HepG2 (cell line): Measurements from ENCODE around the gene PRKCSH.

Source experiments
- CBFB ChIP-seq: sonication (generic); formaldehyde crosslinking; IDR thresholded peaks from 2 replicates; pipeline ENCODE4 v1.4.0; 2020; ENCODE audit warnings: missing genetic modification reagents
- CCAR2 ChIP-seq: fragments of 200-400 bp; formaldehyde crosslinking; optimal IDR thresholded peaks from 2 replicates; pipeline ENCODE3; 2018; ENCODE audit warnings: low read depth, mild to moderate bottlenecking, low read length, moderate library complexity
- EP300 ChIP-seq, 3 experiments: sonication (generic) in 1 of 3; formaldehyde crosslinking in 1 of 3; IDR thresholded peaks; 2 replicates each; pipeline versions ENCODE4 v1.5.1 to v1.6.1; 2011 to 2020; ENCODE audit warnings: low read depth in 2 of 3, low read length in 2 of 3, borderline replicate concordance in 1 of 3, improper control_type of control experiment in 1 of 3, mild to moderate bottlenecking in 1 of 3, missing genetic modification reagents in 1 of 3, moderate library complexity in 1 of 3
- FOSL2 ChIP-seq: sonication (generic); formaldehyde crosslinking; IDR thresholded peaks from 2 replicates; pipeline ENCODE4 v1.4.0; 2020; ENCODE audit warnings: missing genetic modification reagents
- JUND ChIP-seq: sonication (generic); formaldehyde crosslinking; IDR thresholded peaks from 2 replicates; pipeline ENCODE4 v1.8.0; 2022; ENCODE audit warnings: mild to moderate bottlenecking, missing genetic modification reagents
- POLR2A ChIP-seq, 2 experiments: IDR thresholded peaks; 2 replicates each; pipeline ENCODE4 v1.6.1; 2011; ENCODE audit warnings: low read depth in 2 of 2, low read length in 2 of 2, mild to moderate bottlenecking in 1 of 2, moderate library complexity in 1 of 2; ENCODE audit not compliant: insufficient read depth in 1 of 2
- POLR2AphosphoS5 ChIP-seq: IDR thresholded peaks from 2 replicates; pipeline ENCODE4 v1.6.1; 2012; ENCODE audit warnings: low read depth, low read length
- SRSF9 ChIP-seq: fragments of 200-400 bp; formaldehyde crosslinking; IDR thresholded peaks from 2 replicates; pipeline ENCODE4 v1.6.1; 2018; ENCODE audit warnings: borderline replicate concordance, mild to moderate bottlenecking, low read depth, low read length; ENCODE audit not compliant: insufficient read depth, poor library complexity, severe bottlenecking
- ZBTB38 ChIP-seq: sonication (generic); formaldehyde crosslinking; IDR thresholded peaks from 2 replicates; pipeline ENCODE4 v1.5.1; 2020; ENCODE audit warnings: mild to moderate bottlenecking, missing genetic modification reagents
- ZNF121 ChIP-seq: sonication (generic); formaldehyde crosslinking; IDR thresholded peaks from 2 replicates; pipeline ENCODE4 v1.5.0; 2020; ENCODE audit warnings: mild to moderate bottlenecking, missing genetic modification reagents
- ZNF7 ChIP-seq: IDR thresholded peaks from 2 replicates; pipeline ENCODE4 v1.6.1; 2016; ENCODE audit warnings: missing biosample characterization, missing genetic modification reagents
- ZNF773 ChIP-seq: sonication (generic); formaldehyde crosslinking; IDR thresholded peaks from 2 replicates; pipeline ENCODE4 v1.4.0; 2020; ENCODE audit warnings: missing genetic modification reagents, borderline replicate concordance
- TF ChIP-seq, protein P1 (sequence below): sonication (generic); formaldehyde crosslinking; IDR thresholded peaks from 2 replicates; pipeline ENCODE4 v1.4.0; 2020; ENCODE audit warnings: missing genetic modification reagents, mild to moderate bottlenecking, borderline replicate concordance
- TF ChIP-seq, protein P2 (sequence below): sonication (generic); formaldehyde crosslinking; IDR thresholded peaks from 2 replicates; pipeline ENCODE4 v1.4.0; 2020; ENCODE audit warnings: missing genetic modification reagents

- no peak for TF ChIP-seq EP300 (IDR thresholded peaks at IDR 0.05; ENCODE audit: low read depth in 2 of 2, low read length in 2 of 2)
- TF ChIP-seq EP300 (CRISPR knock-in tag; IDR thresholded peaks at IDR 0.05; ENCODE audit: borderline replicate concordance): no peak
- no peak for TF ChIP-seq POLR2AphosphoS5
- TF ChIP-seq CBFB (CRISPR knock-in tag): no peak
- TF ChIP-seq, protein P1, sequence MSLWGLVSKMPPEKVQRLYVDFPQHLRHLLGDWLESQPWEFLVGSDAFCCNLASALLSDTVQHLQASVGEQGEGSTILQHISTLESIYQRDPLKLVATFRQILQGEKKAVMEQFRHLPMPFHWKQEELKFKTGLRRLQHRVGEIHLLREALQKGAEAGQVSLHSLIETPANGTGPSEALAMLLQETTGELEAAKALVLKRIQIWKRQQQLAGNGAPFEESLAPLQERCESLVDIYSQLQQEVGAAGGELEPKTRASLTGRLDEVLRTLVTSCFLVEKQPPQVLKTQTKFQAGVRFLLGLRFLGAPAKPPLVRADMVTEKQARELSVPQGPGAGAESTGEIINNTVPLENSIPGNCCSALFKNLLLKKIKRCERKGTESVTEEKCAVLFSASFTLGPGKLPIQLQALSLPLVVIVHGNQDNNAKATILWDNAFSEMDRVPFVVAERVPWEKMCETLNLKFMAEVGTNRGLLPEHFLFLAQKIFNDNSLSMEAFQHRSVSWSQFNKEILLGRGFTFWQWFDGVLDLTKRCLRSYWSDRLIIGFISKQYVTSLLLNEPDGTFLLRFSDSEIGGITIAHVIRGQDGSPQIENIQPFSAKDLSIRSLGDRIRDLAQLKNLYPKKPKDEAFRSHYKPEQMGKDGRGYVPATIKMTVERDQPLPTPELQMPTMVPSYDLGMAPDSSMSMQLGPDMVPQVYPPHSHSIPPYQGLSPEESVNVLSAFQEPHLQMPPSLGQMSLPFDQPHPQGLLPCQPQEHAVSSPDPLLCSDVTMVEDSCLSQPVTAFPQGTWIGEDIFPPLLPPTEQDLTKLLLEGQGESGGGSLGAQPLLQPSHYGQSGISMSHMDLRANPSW (CRISPR knock-in tag): no peak
- no peak for TF ChIP-seq JUND (CRISPR knock-in tag)
- no peak for TF ChIP-seq ZNF7 (CRISPR knock-in tag)
- peak; percentile 10; the same call in 1 of the 2 replicates for TF ChIP-seq ZBTB38
- TF ChIP-seq ZNF121 (CRISPR knock-in tag): no peak
- TF ChIP-seq, protein P2, sequence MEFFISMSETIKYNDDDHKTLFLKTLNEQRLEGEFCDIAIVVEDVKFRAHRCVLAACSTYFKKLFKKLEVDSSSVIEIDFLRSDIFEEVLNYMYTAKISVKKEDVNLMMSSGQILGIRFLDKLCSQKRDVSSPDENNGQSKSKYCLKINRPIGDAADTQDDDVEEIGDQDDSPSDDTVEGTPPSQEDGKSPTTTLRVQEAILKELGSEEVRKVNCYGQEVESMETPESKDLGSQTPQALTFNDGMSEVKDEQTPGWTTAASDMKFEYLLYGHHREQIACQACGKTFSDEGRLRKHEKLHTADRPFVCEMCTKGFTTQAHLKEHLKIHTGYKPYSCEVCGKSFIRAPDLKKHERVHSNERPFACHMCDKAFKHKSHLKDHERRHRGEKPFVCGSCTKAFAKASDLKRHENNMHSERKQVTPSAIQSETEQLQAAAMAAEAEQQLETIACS (CRISPR knock-in tag): no peak
- TF ChIP-seq FOSL2: no peak
- no peak for TF ChIP-seq SRSF9
- TF ChIP-seq POLR2A (IDR thresholded peaks at IDR 0.05; ENCODE audit: insufficient read depth in 1 of 2, low read depth in 2 of 2, low read length in 2 of 2): peak in 1 of 2 experiments; percentile 10; a peak in 2 of 4 replicates
- TF ChIP-seq CCAR2: no peak
- no peak for TF ChIP-seq ZNF773 (CRISPR knock-in tag)
These were observed 438 bp downstream of the PRKCSH start for GRCh38 chr19:11435833-11436313.
